WTC11 (cell line): ENCODE measurements around the gene IGF2BP3. TPM values are rescaled to one million over a fixed set of nuclear protein-coding genes. Genes with fewer than 3 reads are reported as not detected.
A peak's percentile ranks its signal among the peaks of the same experiment; 100 is the strongest.
"Not testable (repeated sequence)": the region's sequence is repeated elsewhere in the genome, so short reads cannot be mapped to it uniquely, and the experiment has no call there.

ENCODE experiments used
- ATAC-seq: fragments of 200-7000 bp; cut with Tn5 transposase; 2 replicates; pipeline ENCODE4 v1.10.0; 2021; ENCODE audit warnings: mild to moderate bottlenecking, moderate library complexity
- CTCF ChIA-PET: fragments of 300-600 bp; sonication (Branson Sonifier 250); formaldehyde crosslinking; loops from one replicate; lab custom pipeline; 2021; ENCODE audit warnings: antibody characterized with exemption; lab: Charles Lee
- POLR2A ChIA-PET: fragments of 350-600 bp; sonication (Branson Sonifier 250); formaldehyde crosslinking; loops from one replicate; lab custom pipeline; 2021; ENCODE audit warnings: antibody characterized with exemption; lab: Charles Lee
- DNase-seq: peaks from one replicate; pipeline ENCODE4 v3.0.0; 2021; ENCODE audit warnings: low spot score
- H3K27ac Mint-ChIP-seq: 2 replicates; pipeline ENCODE4 v1.8.0; 2021; ENCODE audit warnings: mixed read lengths
- H3K27me3 Mint-ChIP-seq: 2 replicates; pipeline ENCODE4 v1.8.0; 2021; ENCODE audit warnings: low read depth, mild to moderate bottlenecking, moderate library complexity, mixed read lengths
- H3K36me3 Mint-ChIP-seq: 2 replicates; pipeline ENCODE4 v1.8.0; 2021; ENCODE audit warnings: mixed read lengths
- H3K4me1 Mint-ChIP-seq: 2 replicates; pipeline ENCODE4 v1.8.0; 2022; ENCODE audit warnings: mixed read lengths
- H3K4me3 Mint-ChIP-seq: 2 replicates; pipeline ENCODE4 v1.8.0; 2021; ENCODE audit warnings: mild to moderate bottlenecking, moderate library complexity, mixed read lengths
- H3K9me3 Mint-ChIP-seq: 2 replicates; pipeline ENCODE4 v1.8.0; 2021; ENCODE audit warnings: mixed read lengths
- ATF3 ChIP-seq: sonication (generic); formaldehyde crosslinking; conservative IDR thresholded peaks from 2 replicates; pipeline ENCODE4 v1.8.1; 2022; ENCODE audit warnings: mild to moderate bottlenecking, missing genetic modification reagents
- E2F1 ChIP-seq: sonication (generic); formaldehyde crosslinking; IDR thresholded peaks from 2 replicates; pipeline ENCODE4 v1.8.0; 2022; ENCODE audit warnings: mild to moderate bottlenecking, missing genetic modification reagents
- ELF4 ChIP-seq: sonication (generic); formaldehyde crosslinking; IDR thresholded peaks from 2 replicates; pipeline ENCODE4 v1.8.1; 2022; ENCODE audit warnings: low read depth, mild to moderate bottlenecking, moderate library complexity, missing genetic modification reagents
- GABPB1 ChIP-seq: sonication (generic); formaldehyde crosslinking; IDR thresholded peaks from 2 replicates; pipeline ENCODE4 v1.8.1; 2023; ENCODE audit warnings: mild to moderate bottlenecking, missing genetic modification reagents
- JAZF1 ChIP-seq: fragments of 250-450 bp; sonication (Bioruptor Pico); IDR thresholded peaks from 2 replicates; pipeline ENCODE4 v1.9.0; 2021; ENCODE audit warnings: moderate library complexity, mild to moderate bottlenecking, inconsistent platforms
- MAX ChIP-seq: sonication (generic); formaldehyde crosslinking; IDR thresholded peaks from 2 replicates; pipeline ENCODE4 v1.8.0; 2022; ENCODE audit warnings: mild to moderate bottlenecking, missing genetic modification reagents
- MXD4 ChIP-seq: fragments of 250-450 bp; sonication (Bioruptor Pico); IDR thresholded peaks from 2 replicates; pipeline ENCODE4 v1.8.0; 2021; ENCODE audit warnings: mild to moderate bottlenecking, moderate library complexity, borderline replicate concordance
- MYBL2 ChIP-seq: sonication (generic); formaldehyde crosslinking; IDR thresholded peaks from 2 replicates; pipeline ENCODE4 v1.8.1; 2023; ENCODE audit warnings: mild to moderate bottlenecking, moderate library complexity, missing genetic modification reagents
- OVOL2 ChIP-seq: fragments of 250-450 bp; sonication (Bioruptor Pico); IDR thresholded peaks from 2 replicates; pipeline ENCODE4 v1.9.0; 2021; ENCODE audit warnings: mild to moderate bottlenecking, borderline replicate concordance
- SOX15 ChIP-seq: fragments of 250-450 bp; sonication (Bioruptor Pico); IDR thresholded peaks from 2 replicates; pipeline ENCODE4 v1.9.0; 2021; ENCODE audit warnings: mild to moderate bottlenecking
- USF1 ChIP-seq: sonication (generic); formaldehyde crosslinking; IDR thresholded peaks from 2 replicates; pipeline ENCODE4 v1.8.0; 2022; ENCODE audit warnings: mild to moderate bottlenecking, missing genetic modification reagents
- ZNF396 ChIP-seq: fragments of 250-450 bp; sonication (Bioruptor Pico); IDR thresholded peaks from 2 replicates; pipeline ENCODE4 v1.8.0; 2021; ENCODE audit warnings: mild to moderate bottlenecking, moderate library complexity, borderline replicate concordance
- ZNF416 ChIP-seq: fragments of 250-450 bp; sonication (Bioruptor Pico); IDR thresholded peaks from 2 replicates; pipeline ENCODE4 v1.9.0; 2021; ENCODE audit warnings: mild to moderate bottlenecking, inconsistent platforms
- ZNF671 ChIP-seq: fragments of 250-450 bp; sonication (Bioruptor Pico); IDR thresholded peaks from 2 replicates; pipeline ENCODE4 v1.8.0; 2021; ENCODE audit warnings: mild to moderate bottlenecking
- ZSCAN18 ChIP-seq: fragments of 250-450 bp; sonication (Bioruptor Pico); IDR thresholded peaks from 2 replicates; pipeline ENCODE4 v2.1.2; 2022; ENCODE audit warnings: mild to moderate bottlenecking, moderate library complexity
- total RNA-seq: library from RNA; stranded (reverse); gene quantifications from 3 replicates; pipeline ENCODE4 v1.2.3, GENCODE V29; 2021

Gene IGF2BP3
- total RNA-seq, 1 experiment from 2014 or later = 129 TPM

GRCh38 chr7:23514755-23515154, 44.5 kb upstream of the IGF2BP3 start (continued):
- no peak for TF ChIP-seq ZSCAN18 (CRISPR knock-in tag)

GRCh38 chr7:23513746-23514145, 43.5 kb upstream of the IGF2BP3 start:
- ATAC-seq, H3K27me3 Mint-ChIP-seq, H3K4me1 Mint-ChIP-seq, H3K9me3 Mint-ChIP-seq, H3K4me3 Mint-ChIP-seq, POLR2A ChIA-PET, CTCF ChIA-PET, DNase-seq: not testable (repeated sequence)
- Mint-ChIP-seq H3K36me3 (peaks cover 91% of the 10 kb centered on the region), H3K27ac (peak overlapping the region; percentile 97)

- peaks cover 11% of the 10 kb centered on the region for H3K4me1 Mint-ChIP-seq
- H3K27ac Mint-ChIP-seq = no peak overlapping the region
- H3K36me3 Mint-ChIP-seq = no peaks in the 10 kb centered on the region
- DNase-seq (no peak), ATAC-seq (peak; percentile 26; the same call in 1 of the 2 replicates)
- POLR2A ChIA-PET = no interaction called here
- TF ChIP-seq SOX15 (CRISPR knock-in tag) (no peak), ELF4 (CRISPR knock-in tag) (no peak), MAX (CRISPR knock-in tag) (no peak), MXD4 (CRISPR knock-in tag) (no peak), ZNF416 (CRISPR knock-in tag) (no peak), E2F1 (no peak)
- H3K9me3 Mint-ChIP-seq = no peaks in the 10 kb centered on the region
- CTCF ChIA-PET = interaction anchor here (1.0 kb wide), 1 partner anchor 10 kb away, joined by 3 read pairs; no protein-coding TSS in a partner anchor
- H3K4me3 Mint-ChIP-seq = no peak overlapping the region
- no peaks in the 10 kb centered on the region for H3K27me3 Mint-ChIP-seq
Measured at GRCh38 chr7:23494009-23494408, 23.7 kb upstream of the IGF2BP3 start.

GRCh38 chr7:23491502-23491901, 21.2 kb upstream of the IGF2BP3 start:
- H3K27ac Mint-ChIP-seq = no peak overlapping the region
- no peaks in the 10 kb centered on the region for H3K36me3 Mint-ChIP-seq
- H3K9me3 Mint-ChIP-seq = no peaks in the 10 kb centered on the region
- ATAC-seq = no peak
- TF ChIP-seq GABPB1 (no peak), ZNF396 (no peak), JAZF1 (CRISPR knock-in tag) (no peak), USF1 (no peak), OVOL2 (CRISPR knock-in tag) (no peak), ATF3 (CRISPR knock-in tag) (no peak), E2F1 (no peak), ZNF671 (CRISPR knock-in tag) (no peak), MYBL2 (CRISPR knock-in tag) (no peak)
- ChIA-PET POLR2A (interaction anchor here (0.7 to 1.2 kb wide), 3 partner anchors 17 to 120 kb away, joined by 3 to 9 read pairs (median 4); partner anchors contain the start of gene IGF2BP3), CTCF (interaction anchor here (0.5 to 1.7 kb wide), 2 partner anchors 62 to 218 kb away, joined by 3 to 7 read pairs; no protein-coding TSS in a partner anchor)
- no peaks in the 10 kb centered on the region for H3K27me3 Mint-ChIP-seq
- DNase-seq = no peak
- peaks cover 11% of the 10 kb centered on the region for H3K4me1 Mint-ChIP-seq
- H3K4me3 Mint-ChIP-seq = peak overlapping the region; percentile 82
